Neural progenitor cell (in vitro differentiated cells): Measurements from ENCODE around the gene ATM. TPM values are rescaled to one million over a fixed set of nuclear protein-coding genes. Genes with fewer than 3 reads are reported as not detected.

Source experiments
- DNase-seq: peaks from one replicate; pipeline ENCODE4 v3.0.0-alpha.2; 2016; ENCODE audit warnings: low spot score
- H2AFZ ChIP-seq: fragments of 200-600 bp; sonication (generic); replicated peaks from 2 replicates; pipeline ENCODE4 v1.6.1; 2016; ENCODE audit warnings: antibody characterized with exemption
- H3F3A ChIP-seq: fragments of 200-600 bp; sonication (generic); 2 replicates; pipeline ENCODE4 v1.6.1; 2016; ENCODE audit warnings: antibody characterized with exemption, low read depth
- H3K27ac ChIP-seq: fragments of 200-600 bp; sonication (generic); 2 replicates; pipeline ENCODE4 v1.5.1; 2016; ENCODE audit warnings: mild to moderate bottlenecking
- H3K27me3 ChIP-seq: fragments of 200-600 bp; sonication (generic); 2 replicates; pipeline ENCODE4 v1.6.1; 2016; ENCODE audit warnings: mild to moderate bottlenecking, moderate library complexity
- H3K36me3 ChIP-seq: fragments of 200-600 bp; sonication (generic); 2 replicates; pipeline ENCODE4 v1.5.1; 2016
- H3K4me1 ChIP-seq: fragments of 200-600 bp; sonication (generic); 2 replicates; pipeline ENCODE4 v1.6.1; 2016; ENCODE audit warnings: mixed run types
- H3K4me2 ChIP-seq: fragments of 200-600 bp; sonication (generic); 2 replicates; pipeline ENCODE4 v1.6.1; 2016
- H3K4me3 ChIP-seq: fragments of 200-600 bp; sonication (generic); 2 replicates; pipeline ENCODE4 v1.5.1; 2016
- H3K79me2 ChIP-seq: fragments of 200-600 bp; sonication (generic); 2 replicates; pipeline ENCODE4 v1.6.1; 2016; ENCODE audit warnings: low read depth
- H3K9ac ChIP-seq: fragments of 200-600 bp; sonication (generic); 2 replicates; pipeline ENCODE4 v1.6.1; 2016
- H3K9me3 ChIP-seq: fragments of 200-600 bp; sonication (generic); 2 replicates; pipeline ENCODE4 v1.5.1; 2016; ENCODE audit warnings: low read depth
- H4K20me1 ChIP-seq: fragments of 200-600 bp; sonication (generic); 2 replicates; pipeline ENCODE4 v1.6.1; 2016; ENCODE audit warnings: low read depth
- H3K27ac Mint-ChIP-seq: 3 replicates; pipeline ENCODE4 v1.8.0; 2021; ENCODE audit warnings: mixed read lengths
- H3K27me3 Mint-ChIP-seq: 2 replicates; pipeline ENCODE4 v1.8.0; 2022; ENCODE audit warnings: low read depth, mild to moderate bottlenecking, inconsistent platforms, moderate library complexity, mixed read lengths; ENCODE audit not compliant: insufficient read depth
- H3K36me3 Mint-ChIP-seq: 3 replicates; pipeline ENCODE4 v1.8.0; 2021; ENCODE audit warnings: mixed read lengths
- H3K4me1 Mint-ChIP-seq: 3 replicates; pipeline ENCODE4 v1.8.0; 2021; ENCODE audit warnings: mixed read lengths
- H3K4me3 Mint-ChIP-seq: 3 replicates; pipeline ENCODE4 v1.8.0; 2021; ENCODE audit warnings: mild to moderate bottlenecking, moderate library complexity, mixed read lengths
- H3K9me3 Mint-ChIP-seq: 3 replicates; pipeline ENCODE4 v1.8.0; 2020; ENCODE audit warnings: mixed read lengths
- EZH2 ChIP-seq: fragments of 200-600 bp; sonication (generic); IDR thresholded peaks from 2 replicates; pipeline ENCODE4 v1.6.1; 2017; ENCODE audit warnings: antibody characterized with exemption, mild to moderate bottlenecking, moderate library complexity
- EZH2phosphoT487 ChIP-seq: fragments of 200-600 bp; sonication (generic); IDR thresholded peaks from 2 replicates; pipeline ENCODE4 v1.6.1; 2017; ENCODE audit warnings: antibody characterized with exemption
- total RNA-seq: library from RNA; depleted of rRNA; stranded (reverse); fragments of >200 nt; gene quantifications from 2 replicates; pipeline ENCODE4 v1.2.3, GENCODE V29; 2015; ENCODE audit warnings: low replicate concordance
- TF ChIP-seq, protein P1 (sequence below): fragments of 200-600 bp; sonication (generic); IDR thresholded peaks from 2 replicates; pipeline ENCODE4 v1.5.1; 2017; ENCODE audit warnings: antibody characterized with exemption, mild to moderate bottlenecking

Gene ATM
- total RNA-seq, 1 donor from 2014 or later: 105 TPM

DNA sequence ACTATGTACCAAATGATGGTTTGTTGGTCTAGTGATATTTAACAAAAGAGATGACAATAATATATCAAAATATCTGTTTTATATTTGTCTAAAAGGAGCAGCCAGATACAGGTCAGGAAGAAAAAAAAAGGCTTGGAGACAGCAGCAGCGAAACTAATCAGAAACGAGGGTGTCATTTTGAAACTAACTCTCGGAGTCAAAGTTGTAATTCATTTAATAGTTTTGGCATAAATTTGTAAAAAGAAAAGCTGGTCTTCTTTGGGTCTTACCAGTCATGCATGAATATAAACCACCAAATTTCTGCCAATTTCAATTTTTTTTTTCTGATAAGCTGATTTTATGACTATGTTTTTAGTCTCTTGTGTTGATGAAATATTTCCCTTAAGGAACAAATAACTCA is 26.0 kb upstream of the ATM start:
- Mint-ChIP-seq H3K9me3 (no peaks in the 10 kb centered on the region), H3K27ac (no peak overlapping the region), H3K4me3 (no peak overlapping the region), H3K4me1 (no peaks in the 10 kb centered on the region), H3K36me3 (peaks cover 13% of the 10 kb centered on the region), H3K27me3 (no peaks in the 10 kb centered on the region)
- Histone ChIP-seq H3K27me3 (no peaks in the 10 kb centered on the region), H3K27ac (no peak overlapping the region), H3K9me3 (no peaks in the 10 kb centered on the region), H3F3A (no peaks in the 10 kb centered on the region), H3K4me1 (no peaks in the 10 kb centered on the region), H3K36me3 (peaks cover 17% of the 10 kb centered on the region), H4K20me1 (peaks cover 25% of the 10 kb centered on the region), H2AFZ (no peak overlapping the region), H3K4me2 (no peak overlapping the region), H3K9ac (no peak overlapping the region), H3K4me3 (no peak overlapping the region), H3K79me2 (peaks cover 56% of the 10 kb centered on the region)
- TF ChIP-seq, protein P1, sequence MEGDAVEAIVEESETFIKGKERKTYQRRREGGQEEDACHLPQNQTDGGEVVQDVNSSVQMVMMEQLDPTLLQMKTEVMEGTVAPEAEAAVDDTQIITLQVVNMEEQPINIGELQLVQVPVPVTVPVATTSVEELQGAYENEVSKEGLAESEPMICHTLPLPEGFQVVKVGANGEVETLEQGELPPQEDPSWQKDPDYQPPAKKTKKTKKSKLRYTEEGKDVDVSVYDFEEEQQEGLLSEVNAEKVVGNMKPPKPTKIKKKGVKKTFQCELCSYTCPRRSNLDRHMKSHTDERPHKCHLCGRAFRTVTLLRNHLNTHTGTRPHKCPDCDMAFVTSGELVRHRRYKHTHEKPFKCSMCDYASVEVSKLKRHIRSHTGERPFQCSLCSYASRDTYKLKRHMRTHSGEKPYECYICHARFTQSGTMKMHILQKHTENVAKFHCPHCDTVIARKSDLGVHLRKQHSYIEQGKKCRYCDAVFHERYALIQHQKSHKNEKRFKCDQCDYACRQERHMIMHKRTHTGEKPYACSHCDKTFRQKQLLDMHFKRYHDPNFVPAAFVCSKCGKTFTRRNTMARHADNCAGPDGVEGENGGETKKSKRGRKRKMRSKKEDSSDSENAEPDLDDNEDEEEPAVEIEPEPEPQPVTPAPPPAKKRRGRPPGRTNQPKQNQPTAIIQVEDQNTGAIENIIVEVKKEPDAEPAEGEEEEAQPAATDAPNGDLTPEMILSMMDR: no peak
- TF ChIP-seq EZH2phosphoT487 (no peak), EZH2 (no peak)
- no peak for DNase-seq

DNA sequence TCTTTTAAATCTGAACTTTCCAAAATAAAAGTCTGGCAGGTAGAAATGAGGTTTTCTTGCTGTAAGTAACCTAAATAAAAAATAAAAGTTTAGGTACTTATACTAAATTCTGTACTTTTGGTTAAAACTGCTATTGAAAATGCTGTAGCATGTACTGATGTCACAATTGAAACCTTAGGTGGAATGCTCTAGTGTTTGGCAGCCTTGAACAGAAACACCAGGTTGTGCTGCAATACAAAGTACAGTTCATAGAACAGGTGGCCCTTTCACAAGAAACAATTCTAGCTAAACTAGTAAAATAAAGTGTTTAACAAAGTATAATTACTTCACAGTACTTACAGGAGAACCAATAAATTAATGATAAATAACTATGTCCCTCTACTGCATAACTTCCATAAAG is 25.5 kb upstream of the ATM start:
- Mint-ChIP-seq H3K27ac (no peak overlapping the region), H3K36me3 (peaks cover 13% of the 10 kb centered on the region), H3K4me1 (no peaks in the 10 kb centered on the region), H3K27me3 (no peaks in the 10 kb centered on the region), H3K9me3 (no peaks in the 10 kb centered on the region), H3K4me3 (no peak overlapping the region)
- H3K9me3 ChIP-seq: no peaks in the 10 kb centered on the region
- H2AFZ ChIP-seq: no peak overlapping the region
- no peaks in the 10 kb centered on the region for H3K27me3 ChIP-seq
- H3K79me2 ChIP-seq: peaks cover 61% of the 10 kb centered on the region
- H3K4me2 ChIP-seq: no peak overlapping the region
- no peak for DNase-seq
- TF ChIP-seq EZH2phosphoT487 (no peak), EZH2 (no peak)
- TF ChIP-seq, protein P1: no peak
- H3K27ac ChIP-seq: no peak overlapping the region
- no peaks in the 10 kb centered on the region for H3F3A ChIP-seq
- no peaks in the 10 kb centered on the region for H3K4me1 ChIP-seq
- H3K4me3 ChIP-seq: no peak overlapping the region
- peaks cover 25% of the 10 kb centered on the region for H4K20me1 ChIP-seq
- peaks cover 13% of the 10 kb centered on the region for H3K36me3 ChIP-seq
- H3K9ac ChIP-seq: no peak overlapping the region

DNA sequence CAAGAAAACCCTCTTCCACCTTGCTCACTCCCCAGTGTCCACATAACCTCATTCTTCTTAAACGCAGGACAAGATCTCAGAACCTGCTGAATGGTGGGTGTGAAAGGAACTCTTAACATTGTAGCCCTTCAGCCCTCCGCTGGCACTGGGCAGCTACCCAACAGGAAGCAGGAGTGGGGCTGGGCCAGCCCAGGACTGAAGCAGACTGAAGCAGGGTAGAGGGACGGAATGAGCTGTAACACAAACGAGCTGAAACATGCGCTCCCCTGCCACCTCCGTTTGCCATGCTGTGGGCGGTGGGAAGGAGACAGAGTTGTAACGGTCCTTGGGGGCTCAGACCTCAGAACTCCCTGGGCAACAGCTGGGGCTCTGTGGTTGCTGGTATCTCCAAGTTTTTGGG is 24.0 kb upstream of the ATM start:
- Histone ChIP-seq H3K4me2 (no peak overlapping the region), H3K9me3 (no peaks in the 10 kb centered on the region), H3F3A (no peaks in the 10 kb centered on the region), H3K4me1 (no peaks in the 10 kb centered on the region), H2AFZ (no peak overlapping the region), H3K79me2 (peaks cover 76% of the 10 kb centered on the region), H3K36me3 (peaks cover 11% of the 10 kb centered on the region), H3K27me3 (no peaks in the 10 kb centered on the region), H4K20me1 (peaks cover 28% of the 10 kb centered on the region), H3K4me3 (no peak overlapping the region), H3K9ac (no peak overlapping the region), H3K27ac (no peak overlapping the region)
- no peak for DNase-seq
- Mint-ChIP-seq H3K4me3 (no peak overlapping the region), H3K9me3 (no peaks in the 10 kb centered on the region), H3K27ac (no peak overlapping the region), H3K36me3 (peaks cover 16% of the 10 kb centered on the region), H3K27me3 (no peaks in the 10 kb centered on the region), H3K4me1 (no peaks in the 10 kb centered on the region)
- TF ChIP-seq EZH2 (no peak), EZH2phosphoT487 (no peak)
- TF ChIP-seq, protein P1: no peak
